ENCODE results near the gene RBM33. TPM values are rescaled to one million over a fixed set of nuclear protein-coding genes. Genes with fewer than 3 reads are reported as not detected.

The RBM33 gene
- total and polyA plus RNA-seq, 2 of the 4 experiments (the other 2 are of a cell fraction): 7.3 to 10.8 TPM

DNA sequence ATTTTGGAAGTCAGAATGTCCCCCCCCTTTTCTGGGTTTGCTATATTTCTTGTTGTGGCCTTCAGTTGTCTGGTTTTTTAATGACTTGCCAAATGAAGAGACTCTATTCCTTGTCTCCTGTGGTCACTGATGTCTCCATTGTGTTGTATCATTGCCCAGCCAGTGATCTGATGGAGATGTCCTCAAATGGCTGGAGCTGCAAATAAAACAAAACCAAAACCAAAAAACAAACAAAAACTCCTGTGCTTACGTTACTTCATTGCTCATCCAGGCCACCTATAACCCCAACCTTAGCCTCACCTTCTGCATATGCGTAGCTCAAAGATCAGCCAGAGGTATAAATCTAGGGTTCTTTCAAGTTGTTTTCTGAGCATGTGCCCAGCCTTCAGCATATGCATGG lies 5.1 kb downstream of the RBM33 start:
- CTCF ChIA-PET: no interaction called here
- WGBS, 2 experiments (ENCODE audit: extremely low coverage in 2 of 2, insufficient read length in 1 of 2): no CpG with 5 or more reads among the region's 2 CpGs

More for the DNA sequence above, 5.1 kb downstream of the RBM33 start:
- Histone ChIP-seq H4K91ac (ENCODE audit: insufficient read depth, low read depth, low read length) (no peak overlapping the region), H3K4ac (ENCODE audit: low read depth, low read length) (no peak overlapping the region), H2AFZ (replicated peaks; ENCODE audit: low read length, poor library complexity) (no peak overlapping the region), H4K20me1 (ENCODE audit: insufficient read depth, low read length) (peaks cover 67% of the 10 kb centered on the region), H2BK20ac (ENCODE audit: low read depth, low read length) (no peak overlapping the region), H4K8ac (ENCODE audit: low read depth in 2 of 2, low read length in 2 of 2) (no peak overlapping the region), H3K14ac (replicated peaks; ENCODE audit: low read depth, low read length) (no peak overlapping the region), H3K36me3 (ENCODE audit: control insufficient read depth, insufficient read depth, low read length) (peaks cover 5% of the 10 kb centered on the region), H3K4me3 (ENCODE audit: insufficient read depth, low read depth, low read length) (no peak overlapping the region), H3K56ac (ENCODE audit: extremely low read depth, insufficient read depth, low read length) (no peak overlapping the region), H3K79me1 (ENCODE audit: low read depth in 1 of 2, low read length in 2 of 2) (peaks cover 4 to 36% of the 10 kb centered on the region in 2 experiments; a peak in 3 of 4 replicates), H2AK5ac (ENCODE audit: low read depth, low read length) (no peak overlapping the region), H3K27me3 (ENCODE audit: control insufficient read depth, insufficient read depth, low read length) (no peaks in the 10 kb centered on the region), H3K18ac (ENCODE audit: low read depth, low read length) (no peak overlapping the region), H3K4me1 (ENCODE audit: control insufficient read depth, insufficient read depth, low read length) (peaks cover 9% of the 10 kb centered on the region), H3K27ac (ENCODE audit: insufficient read depth, low read length) (no peak overlapping the region), H2BK15ac (ENCODE audit: low read depth, low read length) (no peak overlapping the region), H2AK9ac (replicated peaks; ENCODE audit: low read depth, low read length, poor library complexity) (no peak overlapping the region), H2BK5ac (ENCODE audit: low read depth, low read length, poor library complexity, severe bottlenecking) (no peak overlapping the region), H3K4me2 (ENCODE audit: low read depth, low read length) (no peak overlapping the region), H4K5ac (ENCODE audit: low read depth, low read length) (no peak overlapping the region), H2BK120ac (ENCODE audit: low read depth, low read length) (no peak overlapping the region), H3K9me3 (ENCODE audit: control insufficient read depth, insufficient read depth, low read length) (no peaks in the 10 kb centered on the region), H3K9me1 (ENCODE audit: insufficient read depth, low read length) (peaks cover 3% of the 10 kb centered on the region; the same call in 1 of the 2 replicates), H3K23ac (ENCODE audit: low read depth, low read length) (no peak overlapping the region), H3K9ac (ENCODE audit: low read depth, low read length) (no peak overlapping the region)
- dilution Hi-C loops (cut with HindIII; ENCODE audit: low sequenced_read_pairs, unreplicated experiment) (no loop called here), intact Hi-C loops (cut with micrococcal nuclease) (no loop called here), in situ Hi-C loops (cut with MboI; ENCODE audit: low sequenced_read_pairs) (no loop called here)
- POLR2A ChIA-PET (ENCODE audit: unreplicated experiment): no interaction called here
- DNase-seq (no peak), ATAC-seq (ENCODE audit: low read depth) (no peak)
- no peak for TF ChIP-seq RFX5 (IDR thresholded peaks at IDR 0.05; ENCODE audit: low read depth, low read length)
- TF ChIP-seq RCOR1 (IDR thresholded peaks at IDR 0.05; ENCODE audit: insufficient replicate concordance, low read length): no peak
- TF ChIP-seq, protein P1, sequence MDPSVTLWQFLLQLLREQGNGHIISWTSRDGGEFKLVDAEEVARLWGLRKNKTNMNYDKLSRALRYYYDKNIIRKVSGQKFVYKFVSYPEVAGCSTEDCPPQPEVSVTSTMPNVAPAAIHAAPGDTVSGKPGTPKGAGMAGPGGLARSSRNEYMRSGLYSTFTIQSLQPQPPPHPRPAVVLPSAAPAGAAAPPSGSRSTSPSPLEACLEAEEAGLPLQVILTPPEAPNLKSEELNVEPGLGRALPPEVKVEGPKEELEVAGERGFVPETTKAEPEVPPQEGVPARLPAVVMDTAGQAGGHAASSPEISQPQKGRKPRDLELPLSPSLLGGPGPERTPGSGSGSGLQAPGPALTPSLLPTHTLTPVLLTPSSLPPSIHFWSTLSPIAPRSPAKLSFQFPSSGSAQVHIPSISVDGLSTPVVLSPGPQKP (IDR thresholded peaks at IDR 0.05; ENCODE audit: borderline replicate concordance, low read depth, low read length): no peak
- no peak for TF ChIP-seq NFE2L2 (IDR thresholded peaks at IDR 0.05; ENCODE audit: low read depth, low read length)
- no peak for TF ChIP-seq SMC3 (IDR thresholded peaks at IDR 0.05; ENCODE audit: low read depth, low read length)
- no peak for TF ChIP-seq MXI1 (IDR thresholded peaks at IDR 0.05; ENCODE audit: borderline replicate concordance, low read depth, low read length)
- TF ChIP-seq, protein P2, sequence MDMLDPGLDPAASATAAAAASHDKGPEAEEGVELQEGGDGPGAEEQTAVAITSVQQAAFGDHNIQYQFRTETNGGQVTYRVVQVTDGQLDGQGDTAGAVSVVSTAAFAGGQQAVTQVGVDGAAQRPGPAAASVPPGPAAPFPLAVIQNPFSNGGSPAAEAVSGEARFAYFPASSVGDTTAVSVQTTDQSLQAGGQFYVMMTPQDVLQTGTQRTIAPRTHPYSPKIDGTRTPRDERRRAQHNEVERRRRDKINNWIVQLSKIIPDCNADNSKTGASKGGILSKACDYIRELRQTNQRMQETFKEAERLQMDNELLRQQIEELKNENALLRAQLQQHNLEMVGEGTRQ (IDR thresholded peaks at IDR 0.05; ENCODE audit: low read depth, low read length): no peak
- BruUV-seq (replicated peaks): no TSS peak
